ENCODE data around the gene ANKRD12.

The ANKRD12 gene

DNA sequence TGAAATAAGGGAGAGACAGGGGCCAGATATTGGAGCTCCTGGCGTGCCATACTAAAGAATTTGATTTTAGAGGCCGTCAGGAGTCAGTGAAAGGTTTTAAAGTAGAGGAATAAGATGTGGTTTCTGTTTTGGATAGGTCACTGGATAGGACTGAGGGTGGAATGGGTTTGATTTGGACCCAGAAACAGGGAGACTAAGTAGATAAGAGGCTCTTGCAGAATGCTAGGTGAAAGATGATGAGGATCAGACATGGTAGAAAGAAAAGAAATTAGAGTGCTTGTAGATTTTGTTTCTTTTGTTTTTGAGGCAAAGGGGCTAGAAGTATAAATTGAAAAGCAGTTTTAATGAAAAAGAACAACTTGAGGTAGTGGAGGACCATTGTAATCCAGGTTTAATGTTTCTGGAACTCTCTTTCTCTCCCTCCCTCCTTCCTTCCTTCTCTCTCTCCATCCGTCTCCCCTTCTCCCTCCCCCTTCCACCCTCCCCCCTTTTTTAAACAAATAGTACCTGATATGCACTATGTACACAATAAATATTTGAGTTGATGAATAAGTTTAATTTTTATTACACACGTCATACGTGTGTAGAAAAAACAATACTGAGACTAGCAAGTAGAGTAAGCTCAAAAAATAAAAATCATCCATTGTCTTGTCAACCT lies 32.2 kb upstream of the ANKRD12 start:
- DNase-seq, result no peak
- intact Hi-C loops (cut with DNase I; ENCODE audit: low total_unique reads), result no loop called here
- Histone ChIP-seq H3K36me3 (no peaks in the 10 kb centered on the region), H3K4me3 (peak overlapping the region; percentile 77 to 88), H3K27me3 (no peaks in the 10 kb centered on the region), H3K4me1 (peaks cover 0 to 65% (median 43%) of the 10 kb centered on the region in 4 donors), H3K27ac (peak overlapping the region; percentile 37 to 97), H3K9me3 (no peaks in the 10 kb centered on the region)
- TF ChIP-seq, protein P1, sequence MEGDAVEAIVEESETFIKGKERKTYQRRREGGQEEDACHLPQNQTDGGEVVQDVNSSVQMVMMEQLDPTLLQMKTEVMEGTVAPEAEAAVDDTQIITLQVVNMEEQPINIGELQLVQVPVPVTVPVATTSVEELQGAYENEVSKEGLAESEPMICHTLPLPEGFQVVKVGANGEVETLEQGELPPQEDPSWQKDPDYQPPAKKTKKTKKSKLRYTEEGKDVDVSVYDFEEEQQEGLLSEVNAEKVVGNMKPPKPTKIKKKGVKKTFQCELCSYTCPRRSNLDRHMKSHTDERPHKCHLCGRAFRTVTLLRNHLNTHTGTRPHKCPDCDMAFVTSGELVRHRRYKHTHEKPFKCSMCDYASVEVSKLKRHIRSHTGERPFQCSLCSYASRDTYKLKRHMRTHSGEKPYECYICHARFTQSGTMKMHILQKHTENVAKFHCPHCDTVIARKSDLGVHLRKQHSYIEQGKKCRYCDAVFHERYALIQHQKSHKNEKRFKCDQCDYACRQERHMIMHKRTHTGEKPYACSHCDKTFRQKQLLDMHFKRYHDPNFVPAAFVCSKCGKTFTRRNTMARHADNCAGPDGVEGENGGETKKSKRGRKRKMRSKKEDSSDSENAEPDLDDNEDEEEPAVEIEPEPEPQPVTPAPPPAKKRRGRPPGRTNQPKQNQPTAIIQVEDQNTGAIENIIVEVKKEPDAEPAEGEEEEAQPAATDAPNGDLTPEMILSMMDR (IDR thresholded peaks at IDR 0.05), result no peak

DNA sequence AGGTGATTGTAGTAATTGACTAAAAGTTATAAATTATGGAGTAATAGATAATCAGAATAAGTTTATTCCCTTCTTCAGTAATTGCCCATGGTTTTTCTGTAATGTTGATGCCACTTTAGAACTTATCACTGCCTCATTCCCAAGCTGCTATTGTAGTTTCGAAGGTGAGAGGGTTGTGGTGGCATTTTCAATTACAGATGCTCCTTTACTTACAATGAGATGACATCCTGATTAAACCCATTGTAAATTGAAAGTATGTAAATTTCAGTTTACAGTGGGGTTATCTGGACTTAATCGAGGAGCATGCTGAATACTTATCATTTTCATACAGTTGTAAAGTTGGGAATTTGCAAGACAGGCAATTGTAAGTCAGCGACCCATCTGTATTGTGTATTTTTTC lies 31.2 kb upstream of the ANKRD12 start:
- Histone ChIP-seq H3K27ac (peak overlapping the region; percentile 37 to 97), H3K9me3 (no peaks in the 10 kb centered on the region), H3K4me3 (peak overlapping the region in 1 of 2 donors; percentile 5), H3K36me3 (no peaks in the 10 kb centered on the region), H3K27me3 (no peaks in the 10 kb centered on the region), H3K4me1 (peaks cover 0 to 75% (median 51%) of the 10 kb centered on the region in 4 donors)
- TF ChIP-seq, protein P1 (IDR thresholded peaks at IDR 0.05), result no peak
- intact Hi-C loops (cut with DNase I; ENCODE audit: low total_unique reads), result no loop called here
- no peak for DNase-seq

DNA sequence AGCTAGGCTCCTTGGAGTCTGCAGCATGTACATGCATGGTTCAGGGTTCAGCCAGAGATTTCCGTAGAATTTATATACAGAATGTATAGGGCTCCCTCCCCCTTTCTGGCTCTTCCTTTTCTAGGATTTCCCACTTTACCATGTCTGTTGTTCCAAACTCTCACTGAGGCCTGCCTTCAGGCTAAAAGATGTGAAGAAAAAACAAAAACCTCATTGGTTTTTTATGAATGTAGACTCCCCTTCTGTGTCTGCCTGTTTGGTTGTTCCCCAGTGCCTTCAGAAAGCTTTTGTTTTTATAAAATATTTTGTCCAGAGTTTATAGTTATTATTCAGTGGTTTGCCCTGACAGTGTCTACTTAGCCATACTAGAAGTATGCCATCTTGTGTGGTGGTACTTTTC lies 30.5 kb upstream of the ANKRD12 start:
- no peaks in the 10 kb centered on the region for H3K9me3 ChIP-seq
- TF ChIP-seq, protein P1 (IDR thresholded peaks at IDR 0.05), result no peak
- no peak overlapping the region for H3K4me3 ChIP-seq
- no peaks in the 10 kb centered on the region for H3K27me3 ChIP-seq
- intact Hi-C loops (cut with DNase I; ENCODE audit: low total_unique reads), result no loop called here
- peaks cover 0 to 81% (median 55%) of the 10 kb centered on the region in 4 donors for H3K4me1 ChIP-seq
- DNase-seq, result no peak
- H3K27ac ChIP-seq, result peak overlapping the region; percentile 5 to 14
- no peaks in the 10 kb centered on the region for H3K36me3 ChIP-seq

DNA sequence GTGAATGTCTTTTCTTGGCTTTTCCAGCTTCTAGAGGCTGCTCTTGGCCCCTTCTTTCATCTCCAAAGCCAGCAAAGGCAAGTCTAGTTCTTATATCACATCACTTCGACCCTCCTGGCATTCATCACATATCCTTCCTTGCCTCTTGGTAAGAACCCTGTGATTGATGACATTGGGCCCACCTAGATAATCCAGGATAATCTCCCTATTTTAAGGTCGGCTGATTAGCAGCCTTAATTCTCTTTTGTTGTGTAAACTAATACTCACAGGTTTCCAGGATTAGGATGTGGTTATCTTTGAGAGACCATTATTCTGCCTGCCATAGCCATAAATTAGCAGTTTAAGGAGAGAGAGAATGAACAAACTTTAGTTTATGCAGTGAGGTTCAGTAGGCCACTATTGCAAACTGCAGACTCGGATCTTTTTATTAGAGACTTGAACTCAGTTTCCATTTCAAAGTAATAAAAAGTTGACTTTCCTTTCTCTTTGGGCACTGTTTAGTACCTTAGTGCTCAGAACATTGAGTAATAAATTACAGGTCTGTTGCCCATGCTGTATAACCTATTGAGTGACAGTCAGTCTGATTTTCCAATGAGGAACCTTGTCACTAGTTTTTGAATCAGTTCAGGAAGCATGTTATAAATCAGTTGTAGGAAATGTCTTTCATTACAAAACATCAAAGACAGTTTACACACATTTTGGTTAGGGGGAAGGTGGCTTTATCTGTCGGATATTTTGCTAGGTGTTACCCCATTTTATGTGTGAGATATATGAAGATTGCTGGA lies 29.6 kb upstream of the ANKRD12 start:
- intact Hi-C loops (cut with DNase I; ENCODE audit: low total_unique reads), result no loop called here
- no peaks in the 10 kb centered on the region for H3K27me3 ChIP-seq
- no peaks in the 10 kb centered on the region for H3K9me3 ChIP-seq
- H3K4me3 ChIP-seq, result no peak overlapping the region
- no peak for DNase-seq
- H3K36me3 ChIP-seq, result no peaks in the 10 kb centered on the region
- H3K4me1 ChIP-seq, result peaks cover 0 to 84% (median 58%) of the 10 kb centered on the region in 4 donors
- peak overlapping the region; percentile 5 to 14 for H3K27ac ChIP-seq
- TF ChIP-seq, protein P1 (IDR thresholded peaks at IDR 0.05), result no peak

DNA sequence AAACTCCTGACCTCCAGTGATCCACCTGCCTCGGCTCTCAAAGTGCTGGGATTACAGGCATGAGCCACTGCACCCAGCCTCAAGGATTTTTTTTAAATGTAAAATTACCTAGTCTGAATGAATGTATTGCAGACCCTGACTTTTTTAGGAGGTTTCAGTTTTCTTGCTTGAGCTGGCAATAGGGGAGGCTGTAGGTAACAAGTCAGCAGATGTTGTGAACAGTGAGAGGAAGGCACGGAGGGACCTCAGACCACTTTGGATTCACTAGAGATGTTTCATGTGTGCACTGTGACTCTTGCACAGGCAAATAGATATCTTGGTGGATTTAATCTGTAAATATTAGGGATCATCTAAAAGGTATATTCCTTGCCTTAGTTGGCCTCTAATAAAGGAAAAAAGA lies 27.7 kb upstream of the ANKRD12 start:
- no peak overlapping the region for H3K4me3 ChIP-seq

More for the DNA sequence above, 27.7 kb upstream of the ANKRD12 start:
- Histone ChIP-seq H3K4me1 (peaks cover 0 to 100% (median 68%) of the 10 kb centered on the region in 4 donors), H3K27me3 (no peaks in the 10 kb centered on the region), H3K27ac (peak overlapping the region in 1 of 2 donors; percentile 59), H3K36me3 (no peaks in the 10 kb centered on the region), H3K9me3 (no peaks in the 10 kb centered on the region)
- DNase-seq, result no peak
- intact Hi-C loops (cut with DNase I; ENCODE audit: low total_unique reads), result no loop called here
- TF ChIP-seq, protein P1 (IDR thresholded peaks at IDR 0.05), result no peak

All from tibial artery (tissue), 4 donors.